GM19025 (cell line): ENCODE results near the gene UQCR10.

Experiments
- ATAC-seq: cut with Tn5 transposase; IDR thresholded peaks from one replicate; pipeline ENCODE4 v1.9.1; 2021; ENCODE audit warnings: mild to moderate bottlenecking, low read depth, moderate library complexity; ENCODE audit not compliant: unreplicated experiment

The UQCR10 gene

GRCh38 chr22:29793396-29793795, 26.2 kb downstream of the UQCR10 start:
- no peak for ATAC-seq

DNA sequence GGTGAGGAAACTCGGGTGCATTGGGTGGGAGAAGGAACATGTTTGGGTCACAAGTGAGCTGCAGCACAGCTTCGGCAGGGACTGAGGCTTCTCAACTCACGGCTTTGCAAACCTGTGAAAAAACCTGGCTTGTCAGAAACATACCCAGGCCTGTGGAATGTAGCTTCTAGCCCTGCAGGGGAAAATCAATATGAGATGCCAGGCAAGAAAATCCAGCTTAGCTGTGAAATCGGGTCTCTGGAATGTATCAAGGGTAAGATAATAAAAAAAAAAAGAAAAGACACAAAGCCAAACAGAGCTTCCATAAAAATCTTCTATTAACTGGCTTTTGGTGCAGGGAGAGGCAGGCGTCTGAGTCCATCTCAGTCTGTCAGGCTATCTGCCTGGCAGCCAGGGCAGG, 28.5 kb downstream of the UQCR10 start:
- ATAC-seq = no peak

- ATAC-seq = no peak
These were observed 30.2 kb downstream of the UQCR10 start for GRCh38 chr22:29797351-29797750.

DNA sequence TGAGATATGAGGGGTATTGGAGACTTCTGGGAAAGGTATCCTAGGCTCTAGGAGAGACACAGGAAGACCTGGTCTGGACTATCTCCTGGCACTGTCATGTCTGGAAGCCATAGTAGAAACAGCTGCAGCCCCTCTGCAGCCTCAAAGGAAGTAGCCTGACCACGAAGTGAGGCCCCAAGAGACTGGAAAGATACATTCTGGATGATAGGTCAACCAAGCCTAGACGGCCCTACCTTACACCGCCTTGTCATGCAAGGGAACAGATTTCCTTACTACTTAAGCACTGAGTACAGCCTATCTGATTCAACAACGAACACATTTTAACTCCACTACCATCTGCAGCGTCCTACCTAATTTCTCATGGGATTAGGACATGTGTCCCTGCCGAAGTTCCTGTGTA, 31.1 kb downstream of the UQCR10 start:
- ATAC-seq = no peak

GRCh38 chr22:29798801-29799200, 31.6 kb downstream of the UQCR10 start:
- no peak for ATAC-seq

DNA sequence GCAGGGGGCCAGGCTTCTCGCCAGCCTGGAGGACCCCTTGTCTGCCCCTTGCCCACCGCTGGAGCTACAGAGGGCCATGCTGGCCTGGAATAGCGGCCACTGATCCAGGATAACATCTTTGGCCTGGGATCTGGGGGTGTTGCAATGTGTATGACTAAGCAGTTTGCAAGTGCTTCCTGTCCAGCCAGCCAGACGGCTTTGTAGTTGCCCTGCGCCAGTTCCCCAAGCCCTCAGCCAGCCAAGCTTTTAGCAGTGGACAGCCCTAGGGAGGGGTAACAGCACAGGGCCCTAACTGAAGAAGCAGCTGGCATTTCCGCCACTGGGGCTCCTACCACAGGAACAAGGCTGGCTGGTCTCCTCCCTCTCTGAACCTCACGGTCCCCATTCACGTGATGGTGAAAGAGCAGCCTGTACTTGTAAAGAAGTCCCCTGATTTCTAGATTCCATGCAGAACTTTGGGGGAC, 32.1 kb downstream of the UQCR10 start:
- no peak for ATAC-seq

GRCh38 chr22:29801153-29801552, 34.0 kb downstream of the UQCR10 start:
- ATAC-seq = no peak

DNA sequence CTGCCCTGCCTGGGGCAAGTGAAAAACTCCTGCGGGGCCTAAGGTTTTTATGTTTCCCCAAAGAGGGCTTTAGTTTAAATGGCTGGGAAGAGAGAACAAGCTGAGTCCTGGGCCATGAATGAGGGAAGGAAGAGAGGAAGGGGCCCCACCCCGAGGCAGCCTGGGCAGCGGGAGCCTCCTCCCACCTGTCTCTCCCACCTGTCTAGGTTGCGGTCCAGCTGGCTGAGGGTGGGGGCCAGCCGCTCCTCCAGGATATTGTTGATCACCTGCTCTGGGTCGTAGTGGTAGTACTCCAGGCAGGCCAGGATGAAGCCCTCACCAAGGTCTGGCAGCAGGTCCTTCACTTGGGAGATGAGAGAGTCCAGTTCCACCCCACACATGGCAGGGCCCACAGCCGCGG, 34.6 kb downstream of the UQCR10 start:
- no peak for ATAC-seq

DNA sequence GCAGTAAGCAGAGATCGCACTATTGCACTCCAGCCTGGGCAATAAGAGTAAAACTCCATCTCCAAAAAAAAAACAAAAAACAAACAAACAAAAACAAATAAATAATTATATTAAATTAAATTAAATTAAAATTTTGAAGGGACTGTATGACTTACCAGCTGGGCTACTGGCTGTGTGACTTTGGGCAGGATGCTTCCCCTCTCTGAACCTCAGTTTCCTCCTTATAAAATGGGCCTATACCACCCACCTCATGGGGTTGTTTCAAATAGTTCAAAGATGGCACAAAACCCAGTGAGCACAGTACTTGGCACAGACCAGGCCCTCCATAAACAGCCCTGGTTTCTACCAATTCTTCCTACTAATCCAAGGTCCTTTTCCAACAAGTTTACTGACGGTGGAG, 36.0 kb downstream of the UQCR10 start:
- no peak for ATAC-seq

DNA sequence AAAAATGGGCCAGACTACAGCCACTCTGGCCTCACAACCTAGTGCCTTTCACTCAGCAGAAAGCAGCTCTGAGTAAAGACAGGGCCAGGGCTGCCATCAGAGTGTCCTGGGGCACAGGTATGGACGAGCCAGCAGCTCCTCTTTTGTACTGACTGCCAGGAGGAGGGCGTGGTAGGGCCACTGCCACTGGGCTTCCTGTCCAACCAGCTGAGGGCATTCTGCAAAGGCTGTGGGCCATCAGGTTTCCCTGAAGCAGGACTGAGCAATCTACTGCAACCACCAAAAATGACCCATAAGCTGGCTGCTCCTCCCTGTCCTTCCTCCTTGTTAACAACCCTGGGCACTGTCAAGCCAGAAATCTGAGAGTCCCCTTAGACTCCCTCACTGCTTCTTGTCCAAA, 37.8 kb downstream of the UQCR10 start:
- no peak for ATAC-seq

DNA sequence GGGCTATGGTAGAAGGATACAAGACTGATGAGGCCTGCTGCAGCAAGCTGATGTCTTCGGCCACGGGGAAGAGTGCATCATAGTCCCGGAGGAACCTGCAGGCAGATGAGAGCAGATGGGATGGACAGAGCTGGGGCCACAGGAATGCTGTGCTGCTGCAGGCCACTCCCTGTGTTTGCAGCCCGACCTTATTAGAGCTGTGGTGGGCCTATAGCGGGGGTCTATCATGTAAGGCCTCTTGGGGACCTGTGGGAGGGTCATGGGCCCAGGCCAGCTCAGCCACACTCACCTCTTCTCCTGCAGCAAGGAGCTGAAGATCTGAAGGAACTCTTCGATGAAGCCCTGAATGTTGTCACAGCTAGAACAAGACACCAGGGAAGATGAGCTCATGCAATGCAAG, 39.0 kb downstream of the UQCR10 start:
- ATAC-seq = no peak

DNA sequence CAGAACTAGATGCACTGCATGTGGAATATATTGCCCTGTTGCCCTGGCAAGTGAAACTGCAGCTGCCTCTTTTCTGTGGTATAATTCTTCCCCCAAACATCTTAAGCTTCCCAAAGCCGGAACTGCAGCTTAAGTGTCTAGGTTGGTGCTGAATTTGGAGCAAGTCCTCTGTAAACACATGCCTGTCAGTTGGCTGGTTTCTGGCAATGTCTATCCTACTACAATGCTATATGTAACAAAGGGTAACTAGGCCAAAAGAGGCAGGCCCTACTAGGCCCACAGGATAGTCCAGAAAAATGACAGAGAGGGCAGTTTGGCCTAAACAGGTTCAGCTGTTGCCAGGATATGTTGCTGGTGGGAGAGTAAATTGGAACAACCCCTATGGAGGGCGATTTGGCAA, 43.0 kb downstream of the UQCR10 start:
- no peak for ATAC-seq

GRCh38 chr22:29811377-29811776, 44.2 kb downstream of the UQCR10 start:
- no peak for ATAC-seq

GRCh38 chr22:29813126-29813525, 46.0 kb downstream of the UQCR10 start:
- no peak for ATAC-seq

- ATAC-seq = no peak
These were observed 46.4 kb downstream of the UQCR10 start for GRCh38 chr22:29813563-29813962.

- no peak for ATAC-seq
These were observed 46.8 kb downstream of the UQCR10 start for GRCh38 chr22:29814003-29814402.

- ATAC-seq = no peak
These were observed 48.4 kb downstream of the UQCR10 start for GRCh38 chr22:29815580-29815979.

- ATAC-seq = no peak
These were observed 49.0 kb downstream of the UQCR10 start for GRCh38 chr22:29816128-29816527.

GRCh38 chr22:29816539-29816938, 49.4 kb downstream of the UQCR10 start:
- no peak for ATAC-seq

DNA sequence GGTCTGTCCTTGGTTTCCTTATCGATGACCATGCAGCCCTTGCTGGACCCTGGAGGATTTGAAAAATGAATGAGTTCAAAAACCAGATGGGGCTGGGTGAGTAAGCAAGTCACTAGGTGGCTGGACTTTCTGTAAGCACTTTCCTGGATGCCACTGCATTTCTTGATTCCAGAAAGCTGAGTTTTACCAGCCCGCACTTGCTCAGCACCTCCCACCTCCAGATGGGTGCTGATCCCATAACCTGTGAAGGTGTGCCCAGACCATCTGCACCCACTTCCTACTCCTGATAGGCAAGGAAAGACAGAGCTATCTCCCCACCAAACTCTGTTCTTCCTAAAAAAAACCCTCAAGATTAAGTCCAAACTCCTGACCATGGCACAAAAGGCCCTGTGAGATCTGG, 49.8 kb downstream of the UQCR10 start:
- no peak for ATAC-seq

DNA sequence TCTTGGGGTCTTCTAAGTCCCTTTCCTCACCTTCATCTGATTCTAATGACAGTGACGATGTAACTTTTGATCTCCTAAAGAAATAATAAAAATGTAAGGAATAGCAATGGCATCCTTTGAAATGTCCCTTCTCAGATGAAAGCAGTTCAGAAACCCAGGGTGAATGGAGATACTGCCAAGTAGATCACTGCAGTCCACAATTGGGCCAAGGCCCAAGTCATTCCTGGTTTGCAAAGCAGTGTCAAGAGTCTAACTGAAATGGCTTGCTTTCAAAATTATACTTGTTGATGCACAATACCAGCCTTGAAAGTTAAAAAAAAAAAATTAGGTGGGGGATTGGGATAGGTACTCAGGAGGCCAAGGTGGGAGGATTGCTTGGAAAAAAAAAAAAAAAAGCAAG, 50.6 kb downstream of the UQCR10 start:
- no peak for ATAC-seq

GRCh38 chr22:29819501-29819900, 52.3 kb downstream of the UQCR10 start:
- no peak for ATAC-seq
